Thyroid gland (tissue), 4 donors: ENCODE measurements around the gene TRAF7.

Experiments used
- POLR2A ChIP-seq, 2 donors: fragments of 450-650 bp; IDR thresholded peaks; one replicate each; pipeline ENCODE4 v1.6.1; 2017; ENCODE audit warnings: antibody characterized with exemption in 2 of 2, mild to moderate bottlenecking in 2 of 2, moderate library complexity in 1 of 2
- TF ChIP-seq, protein P1 (sequence below), 6 experiments: fragments of 200-600 bp in 3 of 6; fragments of 450-650 bp in 3 of 6; sonication (generic) in 3 of 6; IDR thresholded peaks; one replicate each; pipeline ENCODE4 v1.5.1; 2016 to 2019; ENCODE audit warnings: antibody characterized with exemption in 6 of 6, mild to moderate bottlenecking in 2 of 6, inconsistent platforms in 1 of 6, moderate library complexity in 1 of 6

- TF ChIP-seq, protein P1, sequence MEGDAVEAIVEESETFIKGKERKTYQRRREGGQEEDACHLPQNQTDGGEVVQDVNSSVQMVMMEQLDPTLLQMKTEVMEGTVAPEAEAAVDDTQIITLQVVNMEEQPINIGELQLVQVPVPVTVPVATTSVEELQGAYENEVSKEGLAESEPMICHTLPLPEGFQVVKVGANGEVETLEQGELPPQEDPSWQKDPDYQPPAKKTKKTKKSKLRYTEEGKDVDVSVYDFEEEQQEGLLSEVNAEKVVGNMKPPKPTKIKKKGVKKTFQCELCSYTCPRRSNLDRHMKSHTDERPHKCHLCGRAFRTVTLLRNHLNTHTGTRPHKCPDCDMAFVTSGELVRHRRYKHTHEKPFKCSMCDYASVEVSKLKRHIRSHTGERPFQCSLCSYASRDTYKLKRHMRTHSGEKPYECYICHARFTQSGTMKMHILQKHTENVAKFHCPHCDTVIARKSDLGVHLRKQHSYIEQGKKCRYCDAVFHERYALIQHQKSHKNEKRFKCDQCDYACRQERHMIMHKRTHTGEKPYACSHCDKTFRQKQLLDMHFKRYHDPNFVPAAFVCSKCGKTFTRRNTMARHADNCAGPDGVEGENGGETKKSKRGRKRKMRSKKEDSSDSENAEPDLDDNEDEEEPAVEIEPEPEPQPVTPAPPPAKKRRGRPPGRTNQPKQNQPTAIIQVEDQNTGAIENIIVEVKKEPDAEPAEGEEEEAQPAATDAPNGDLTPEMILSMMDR (IDR thresholded peaks at IDR 0.05): no peak
- TF ChIP-seq POLR2A (IDR thresholded peaks at IDR 0.05): no peak
Measured at GRCh38 chr16:2170587-2171435, 15.2 kb downstream of the TRAF7 start.
